Neural cell (in vitro differentiated cells): Measurements from ENCODE around the gene GALR1. TPM values are rescaled to one million over a fixed set of nuclear protein-coding genes. Genes with fewer than 3 reads are reported as not detected.

Experiments
- H2AFZ ChIP-seq: fragments of 200-600, 300-800 bp; sonication (generic), shearing (Covaris generic); 2 replicates; pipeline ENCODE4 v1.6.0; 2014; ENCODE audit warnings: low read depth, mild to moderate bottlenecking, antibody characterized with exemption, low read length, moderate library complexity
- H3F3A ChIP-seq: fragments of 200-600 bp; shearing (Covaris generic); 2 replicates; pipeline ENCODE4 v1.6.1; 2016; ENCODE audit warnings: mild to moderate bottlenecking, moderate library complexity, mixed read lengths, antibody characterized with exemption, low read length; ENCODE audit not compliant: insufficient read depth, poor library complexity, severe bottlenecking
- H3K27ac ChIP-seq: fragments of 200-600, 300-800 bp; sonication (generic), shearing (Covaris generic); 2 replicates; pipeline ENCODE4 v1.5.1; 2014; ENCODE audit warnings: mild to moderate bottlenecking, low read length, moderate library complexity
- H3K27me3 ChIP-seq: fragments of 300-800, 200-600 bp; sonication (generic), shearing (Covaris generic); 2 replicates; pipeline ENCODE4 v1.6.0; 2014; ENCODE audit warnings: mild to moderate bottlenecking, low read depth, low read length, moderate library complexity; ENCODE audit not compliant: insufficient read depth
- H3K36me3 ChIP-seq: fragments of 300-800, 200-600 bp; sonication (generic), shearing (Covaris generic); 2 replicates; pipeline ENCODE4 v1.5.1; 2014; ENCODE audit warnings: mild to moderate bottlenecking, antibody characterized with exemption, low read length, moderate library complexity; ENCODE audit not compliant: insufficient read depth
- H3K4me2 ChIP-seq: fragments of 300-800, 200-600 bp; sonication (generic), shearing (Covaris generic); 2 replicates; pipeline ENCODE4 v1.6.0; 2014; ENCODE audit warnings: mild to moderate bottlenecking, low read length
- H3K4me3 ChIP-seq: fragments of 300-800, 200-600 bp; sonication (generic), shearing (Covaris generic); 2 replicates; pipeline ENCODE4 v1.5.1; 2014; ENCODE audit warnings: mild to moderate bottlenecking, low read length, moderate library complexity
- H3K79me2 ChIP-seq: fragments of 200-600 bp; shearing (Covaris generic); replicated peaks from 2 replicates; pipeline ENCODE4 v1.6.0; 2014; ENCODE audit warnings: mild to moderate bottlenecking, low read length, moderate library complexity; ENCODE audit not compliant: insufficient read depth
- H3K9ac ChIP-seq: fragments of 300-800, 200-600 bp; sonication (generic), shearing (Covaris generic); 2 replicates; pipeline ENCODE4 v1.6.1; 2016; ENCODE audit warnings: mild to moderate bottlenecking, low read length, mixed read lengths
- H3K9me2 ChIP-seq: fragments of 200-600 bp; shearing (Covaris generic); 2 replicates; pipeline ENCODE4 v1.6.1; 2016; ENCODE audit warnings: mild to moderate bottlenecking, low read length, mixed read lengths; ENCODE audit not compliant: insufficient read depth
- H3K9me3 ChIP-seq: fragments of 200-600, 300-800 bp; sonication (generic), shearing (Covaris generic); 2 replicates; pipeline ENCODE4 v1.6.1; 2016; ENCODE audit warnings: mild to moderate bottlenecking, mixed run types, low read length, moderate library complexity, mixed read lengths
- H4K20me1 ChIP-seq: fragments of 200-600 bp; shearing (Covaris generic); 2 replicates; pipeline ENCODE4 v1.6.1; 2016; ENCODE audit warnings: mild to moderate bottlenecking, mixed run types; ENCODE audit not compliant: insufficient read depth
- EP300 ChIP-seq: fragments of 450-650 bp; conservative IDR thresholded peaks from 2 replicates; pipeline ENCODE4 v1.6.1; 2014; ENCODE audit warnings: antibody characterized with exemption, mild to moderate bottlenecking, moderate library complexity; ENCODE audit not compliant: poor library complexity, severe bottlenecking
- EZH2 ChIP-seq: fragments of 200-600, 300-800 bp; shearing (Covaris generic), sonication (generic); IDR thresholded peaks from 2 replicates; pipeline ENCODE4 v1.6.1; 2014; ENCODE audit warnings: antibody characterized with exemption, low read length, borderline replicate concordance, mild to moderate bottlenecking; ENCODE audit not compliant: insufficient read depth, poor library complexity, severe bottlenecking
- MXI1 ChIP-seq: fragments of 450-650 bp; conservative IDR thresholded peaks from 2 replicates; pipeline ENCODE4 v1.6.1; 2014; ENCODE audit warnings: antibody characterized with exemption, mild to moderate bottlenecking; ENCODE audit not compliant: poor library complexity, severe bottlenecking
- POLR2AphosphoS5 ChIP-seq: IDR thresholded peaks from 2 replicates; pipeline ENCODE4 v1.6.1; 2012
- RAD21 ChIP-seq: fragments of 450-650 bp; conservative IDR thresholded peaks from 2 replicates; pipeline ENCODE4 v1.6.1; 2014; ENCODE audit warnings: antibody characterized with exemption, mild to moderate bottlenecking, moderate library complexity
- SMC3 ChIP-seq: fragments of 450-650 bp; conservative IDR thresholded peaks from 2 replicates; pipeline ENCODE4 v1.6.1; 2014; ENCODE audit warnings: antibody characterized with exemption, mild to moderate bottlenecking, moderate library complexity; ENCODE audit not compliant: poor library complexity
- TAF1 ChIP-seq: IDR thresholded peaks from 2 replicates; pipeline ENCODE4 v1.6.1; 2012; ENCODE audit warnings: low read depth
- polyA plus RNA-seq: library from polyadenylated mRNA; depleted of rRNA; stranded (reverse); fragments of >200 nt; gene quantifications from 2 replicates; pipeline ENCODE4 v1.2.3, GENCODE V29; 2014
- TF ChIP-seq, protein P1 (sequence below): fragments of 450-650 bp; IDR thresholded peaks from 2 replicates; pipeline ENCODE4 v1.5.1; 2014; ENCODE audit warnings: antibody characterized with exemption, mild to moderate bottlenecking, moderate library complexity; ENCODE audit not compliant: poor library complexity, severe bottlenecking
- TF ChIP-seq, protein P2 (sequence below): IDR thresholded peaks from 2 replicates; pipeline ENCODE4 v1.6.1; 2012; ENCODE audit warnings: borderline replicate concordance

GALR1 gene
- polyA plus RNA-seq, 1 donor from 2014 or later: 0.11 TPM

DNA sequence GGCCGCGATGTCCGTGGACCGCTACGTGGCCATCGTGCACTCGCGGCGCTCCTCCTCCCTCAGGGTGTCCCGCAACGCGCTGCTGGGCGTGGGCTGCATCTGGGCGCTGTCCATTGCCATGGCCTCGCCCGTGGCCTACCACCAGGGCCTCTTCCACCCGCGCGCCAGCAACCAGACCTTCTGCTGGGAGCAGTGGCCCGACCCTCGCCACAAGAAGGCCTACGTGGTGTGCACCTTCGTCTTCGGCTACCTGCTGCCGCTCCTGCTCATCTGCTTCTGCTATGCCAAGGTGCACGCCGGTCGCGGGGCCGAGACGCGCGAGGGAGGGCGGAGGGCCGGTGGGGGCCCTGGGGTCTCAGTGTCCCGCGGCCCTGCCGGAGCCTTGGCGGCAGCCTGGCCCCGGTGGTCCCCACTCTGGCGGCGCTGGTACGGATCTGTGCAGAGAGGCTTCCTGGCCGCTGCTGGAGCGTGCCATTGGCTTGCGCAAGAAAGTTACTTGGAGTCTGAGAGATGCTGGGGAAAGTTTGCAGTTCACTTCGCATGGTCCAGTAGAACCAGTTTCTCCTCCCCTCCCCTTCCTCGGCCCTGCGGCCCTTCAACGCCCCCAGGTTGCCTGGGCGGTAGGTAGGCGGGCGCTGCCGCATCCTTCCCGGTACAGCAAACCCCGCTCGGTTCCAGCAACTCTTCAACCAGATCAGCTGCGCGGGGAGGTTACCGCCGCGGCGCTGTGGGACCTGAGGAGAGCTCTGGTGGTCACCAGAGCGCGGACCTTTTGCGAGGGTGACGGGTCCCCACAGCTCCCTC, 1.5 kb downstream of the GALR1 start:
- peaks cover 3% of the 10 kb centered on the region for H3F3A ChIP-seq
- H3K4me3 ChIP-seq: peak overlapping the region; percentile 76

DNA sequence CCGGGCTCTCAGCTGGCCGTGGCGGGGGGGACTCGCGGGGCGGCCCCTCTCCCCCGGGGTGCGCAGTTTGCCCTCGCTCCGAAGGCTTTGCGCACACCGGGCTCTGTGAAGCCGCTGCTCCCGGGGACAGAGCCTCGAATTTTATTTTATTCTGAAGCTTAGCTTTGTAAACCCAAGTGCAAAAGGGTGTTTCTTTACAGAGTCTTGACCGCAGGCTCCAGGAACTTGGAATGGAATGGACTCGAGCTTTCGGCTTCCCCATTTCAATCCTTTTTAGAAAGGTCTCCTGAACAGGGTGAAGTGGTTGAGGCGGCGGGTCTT, 2.0 kb downstream of the GALR1 start:
- no peaks in the 10 kb centered on the region for H3K9me2 ChIP-seq
- H3K9ac ChIP-seq: no peak overlapping the region
- H3K9me3 ChIP-seq: no peaks in the 10 kb centered on the region
- no peak overlapping the region for H3K4me2 ChIP-seq
- no peak overlapping the region for H2AFZ ChIP-seq
- H3K27me3 ChIP-seq: peaks cover 61% of the 10 kb centered on the region
- H3K4me3 ChIP-seq: peak overlapping the region; percentile 76
- H3K27ac ChIP-seq: no peak overlapping the region
- H3K36me3 ChIP-seq: no peaks in the 10 kb centered on the region
- H3F3A ChIP-seq: peaks cover 3% of the 10 kb centered on the region
- no peak for TF ChIP-seq SMC3
- TF ChIP-seq, protein P1, sequence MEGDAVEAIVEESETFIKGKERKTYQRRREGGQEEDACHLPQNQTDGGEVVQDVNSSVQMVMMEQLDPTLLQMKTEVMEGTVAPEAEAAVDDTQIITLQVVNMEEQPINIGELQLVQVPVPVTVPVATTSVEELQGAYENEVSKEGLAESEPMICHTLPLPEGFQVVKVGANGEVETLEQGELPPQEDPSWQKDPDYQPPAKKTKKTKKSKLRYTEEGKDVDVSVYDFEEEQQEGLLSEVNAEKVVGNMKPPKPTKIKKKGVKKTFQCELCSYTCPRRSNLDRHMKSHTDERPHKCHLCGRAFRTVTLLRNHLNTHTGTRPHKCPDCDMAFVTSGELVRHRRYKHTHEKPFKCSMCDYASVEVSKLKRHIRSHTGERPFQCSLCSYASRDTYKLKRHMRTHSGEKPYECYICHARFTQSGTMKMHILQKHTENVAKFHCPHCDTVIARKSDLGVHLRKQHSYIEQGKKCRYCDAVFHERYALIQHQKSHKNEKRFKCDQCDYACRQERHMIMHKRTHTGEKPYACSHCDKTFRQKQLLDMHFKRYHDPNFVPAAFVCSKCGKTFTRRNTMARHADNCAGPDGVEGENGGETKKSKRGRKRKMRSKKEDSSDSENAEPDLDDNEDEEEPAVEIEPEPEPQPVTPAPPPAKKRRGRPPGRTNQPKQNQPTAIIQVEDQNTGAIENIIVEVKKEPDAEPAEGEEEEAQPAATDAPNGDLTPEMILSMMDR: no peak
- no peak for TF ChIP-seq TAF1
- no peak for TF ChIP-seq EP300
- TF ChIP-seq POLR2AphosphoS5: no peak
- no peak for TF ChIP-seq EZH2
- TF ChIP-seq, protein P2, sequence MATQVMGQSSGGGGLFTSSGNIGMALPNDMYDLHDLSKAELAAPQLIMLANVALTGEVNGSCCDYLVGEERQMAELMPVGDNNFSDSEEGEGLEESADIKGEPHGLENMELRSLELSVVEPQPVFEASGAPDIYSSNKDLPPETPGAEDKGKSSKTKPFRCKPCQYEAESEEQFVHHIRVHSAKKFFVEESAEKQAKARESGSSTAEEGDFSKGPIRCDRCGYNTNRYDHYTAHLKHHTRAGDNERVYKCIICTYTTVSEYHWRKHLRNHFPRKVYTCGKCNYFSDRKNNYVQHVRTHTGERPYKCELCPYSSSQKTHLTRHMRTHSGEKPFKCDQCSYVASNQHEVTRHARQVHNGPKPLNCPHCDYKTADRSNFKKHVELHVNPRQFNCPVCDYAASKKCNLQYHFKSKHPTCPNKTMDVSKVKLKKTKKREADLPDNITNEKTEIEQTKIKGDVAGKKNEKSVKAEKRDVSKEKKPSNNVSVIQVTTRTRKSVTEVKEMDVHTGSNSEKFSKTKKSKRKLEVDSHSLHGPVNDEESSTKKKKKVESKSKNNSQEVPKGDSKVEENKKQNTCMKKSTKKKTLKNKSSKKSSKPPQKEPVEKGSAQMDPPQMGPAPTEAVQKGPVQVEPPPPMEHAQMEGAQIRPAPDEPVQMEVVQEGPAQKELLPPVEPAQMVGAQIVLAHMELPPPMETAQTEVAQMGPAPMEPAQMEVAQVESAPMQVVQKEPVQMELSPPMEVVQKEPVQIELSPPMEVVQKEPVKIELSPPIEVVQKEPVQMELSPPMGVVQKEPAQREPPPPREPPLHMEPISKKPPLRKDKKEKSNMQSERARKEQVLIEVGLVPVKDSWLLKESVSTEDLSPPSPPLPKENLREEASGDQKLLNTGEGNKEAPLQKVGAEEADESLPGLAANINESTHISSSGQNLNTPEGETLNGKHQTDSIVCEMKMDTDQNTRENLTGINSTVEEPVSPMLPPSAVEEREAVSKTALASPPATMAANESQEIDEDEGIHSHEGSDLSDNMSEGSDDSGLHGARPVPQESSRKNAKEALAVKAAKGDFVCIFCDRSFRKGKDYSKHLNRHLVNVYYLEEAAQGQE: no peak
- no peak for TF ChIP-seq MXI1
- TF ChIP-seq RAD21: no peak
- no peaks in the 10 kb centered on the region for H3K79me2 ChIP-seq
- no peaks in the 10 kb centered on the region for H4K20me1 ChIP-seq

More for the DNA sequence above, 1.5 kb downstream of the GALR1 start:
- Histone ChIP-seq H3K4me2 (peak overlapping the region; percentile 40), H3K27ac (no peak overlapping the region), H4K20me1 (no peaks in the 10 kb centered on the region), H3K9me3 (no peaks in the 10 kb centered on the region), H3K79me2 (no peaks in the 10 kb centered on the region), H3K9me2 (no peaks in the 10 kb centered on the region), H3K9ac (no peak overlapping the region), H3K27me3 (peaks cover 61% of the 10 kb centered on the region), H2AFZ (no peak overlapping the region), H3K36me3 (no peaks in the 10 kb centered on the region)
- TF ChIP-seq EP300: no peak
- TF ChIP-seq EZH2: peak; percentile 80
